Measurements from ENCODE around the gene MGMT. TPM values are rescaled to one million over a fixed set of nuclear protein-coding genes. Genes with fewer than 3 reads are reported as not detected.

The MGMT gene
- total RNA-seq, 4 donors from 2014 or later, result 18.4 to 30.3 (median 27.9) TPM

- Histone ChIP-seq H3K27me3 (no peaks in the 10 kb centered on the region), H3K36me3 (no peaks in the 10 kb centered on the region), H3K4me3 (no peak overlapping the region), H3K4me1 (no peaks in the 10 kb centered on the region), H3K9me3 (peaks cover 0 to 15% (median 4%) of the 10 kb centered on the region in 4 donors), H3K27ac (replicated peaks in 1 of 4) (no peak overlapping the region)
- DNase-seq (ENCODE audit: extremely low spot score), result no peak
- intact Hi-C loops (cut with DNase I), result no loop called here
- WGBS, result 83% methylated on average over 13 of the region's 16 CpGs
- TF ChIP-seq POLR2AphosphoS5 (IDR thresholded peaks at IDR 0.05) (no peak), POLR2A (IDR thresholded peaks at IDR 0.05; ENCODE audit: low read depth) (no peak)
- TF ChIP-seq, protein P1, sequence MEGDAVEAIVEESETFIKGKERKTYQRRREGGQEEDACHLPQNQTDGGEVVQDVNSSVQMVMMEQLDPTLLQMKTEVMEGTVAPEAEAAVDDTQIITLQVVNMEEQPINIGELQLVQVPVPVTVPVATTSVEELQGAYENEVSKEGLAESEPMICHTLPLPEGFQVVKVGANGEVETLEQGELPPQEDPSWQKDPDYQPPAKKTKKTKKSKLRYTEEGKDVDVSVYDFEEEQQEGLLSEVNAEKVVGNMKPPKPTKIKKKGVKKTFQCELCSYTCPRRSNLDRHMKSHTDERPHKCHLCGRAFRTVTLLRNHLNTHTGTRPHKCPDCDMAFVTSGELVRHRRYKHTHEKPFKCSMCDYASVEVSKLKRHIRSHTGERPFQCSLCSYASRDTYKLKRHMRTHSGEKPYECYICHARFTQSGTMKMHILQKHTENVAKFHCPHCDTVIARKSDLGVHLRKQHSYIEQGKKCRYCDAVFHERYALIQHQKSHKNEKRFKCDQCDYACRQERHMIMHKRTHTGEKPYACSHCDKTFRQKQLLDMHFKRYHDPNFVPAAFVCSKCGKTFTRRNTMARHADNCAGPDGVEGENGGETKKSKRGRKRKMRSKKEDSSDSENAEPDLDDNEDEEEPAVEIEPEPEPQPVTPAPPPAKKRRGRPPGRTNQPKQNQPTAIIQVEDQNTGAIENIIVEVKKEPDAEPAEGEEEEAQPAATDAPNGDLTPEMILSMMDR (IDR thresholded peaks at IDR 0.05), result no peak
Observed at GRCh38 chr10:129785536-129785981, 318.5 kb downstream of the MGMT start.

- WGBS, result 73% methylated on average over 8 of the region's 10 CpGs
Observed at GRCh38 chr10:129786216-129786615, 319.2 kb downstream of the MGMT start.

GRCh38 chr10:129787557-129787956 is 320.5 kb downstream of the MGMT start:
- Histone ChIP-seq H3K4me3 (no peak overlapping the region), H3K9me3 (peaks cover 0 to 18% (median 4%) of the 10 kb centered on the region in 4 donors), H3K4me1 (no peaks in the 10 kb centered on the region), H3K36me3 (no peaks in the 10 kb centered on the region), H3K27ac (replicated peaks in 1 of 4) (no peak overlapping the region), H3K27me3 (no peaks in the 10 kb centered on the region)
- WGBS, result 94% methylated on average over 5 of the region's 5 CpGs
- intact Hi-C loops (cut with DNase I), result no loop called here
- no peak for DNase-seq (ENCODE audit: extremely low spot score)
- TF ChIP-seq, protein P1 (IDR thresholded peaks at IDR 0.05), result no peak
- TF ChIP-seq POLR2A (IDR thresholded peaks at IDR 0.05; ENCODE audit: low read depth) (no peak), POLR2AphosphoS5 (IDR thresholded peaks at IDR 0.05) (no peak), EP300 (IDR thresholded peaks at IDR 0.05) (no peak)

More at GRCh38 chr10:129786216-129786615, 319.2 kb downstream of the MGMT start:
- Histone ChIP-seq H3K4me3 (no peak overlapping the region), H3K27me3 (no peaks in the 10 kb centered on the region), H3K36me3 (no peaks in the 10 kb centered on the region), H3K27ac (replicated peaks in 1 of 4) (no peak overlapping the region), H3K9me3 (peaks cover 0 to 17% (median 4%) of the 10 kb centered on the region in 4 donors), H3K4me1 (no peaks in the 10 kb centered on the region)
- no peak for DNase-seq (ENCODE audit: extremely low spot score)
- intact Hi-C loops (cut with DNase I), result no loop called here
- no peak for TF ChIP-seq POLR2A (IDR thresholded peaks at IDR 0.05; ENCODE audit: low read depth)
- TF ChIP-seq POLR2AphosphoS5 (IDR thresholded peaks at IDR 0.05), result no peak
- no peak for TF ChIP-seq EP300 (IDR thresholded peaks at IDR 0.05)
- TF ChIP-seq, protein P1 (IDR thresholded peaks at IDR 0.05), result no peak

GRCh38 chr10:129788215-129788614 is 321.2 kb downstream of the MGMT start:
- Histone ChIP-seq H3K27ac (replicated peaks in 1 of 4) (no peak overlapping the region), H3K27me3 (no peaks in the 10 kb centered on the region), H3K4me3 (no peak overlapping the region), H3K36me3 (no peaks in the 10 kb centered on the region), H3K4me1 (no peaks in the 10 kb centered on the region), H3K9me3 (peaks cover 0 to 22% (median 4%) of the 10 kb centered on the region in 4 donors)
- intact Hi-C loops (cut with DNase I), result no loop called here
- TF ChIP-seq EP300 (IDR thresholded peaks at IDR 0.05) (no peak), POLR2AphosphoS5 (IDR thresholded peaks at IDR 0.05) (no peak), POLR2A (IDR thresholded peaks at IDR 0.05; ENCODE audit: low read depth) (no peak)
- TF ChIP-seq, protein P1 (IDR thresholded peaks at IDR 0.05), result no peak
- 93% methylated on average over 7 of the region's 10 CpGs for WGBS
- no peak for DNase-seq (ENCODE audit: extremely low spot score)
